ENCODE measurements around the gene SPTA1.
"Not testable (repeated sequence)": the region's sequence is repeated elsewhere in the genome, so short reads cannot be mapped to it uniquely, and the experiment has no call there.

The SPTA1 gene

GRCh38 chr1:158694596-158694995, 8.1 kb upstream of the SPTA1 start:
- no peaks in the 10 kb centered on the region for H3K27me3 Mint-ChIP-seq
- DNase-seq = no peak
- H3K27ac Mint-ChIP-seq = no peak overlapping the region
- no peaks in the 10 kb centered on the region for H3K4me1 Mint-ChIP-seq
- no peaks in the 10 kb centered on the region for H3K9me3 Mint-ChIP-seq
- no peaks in the 10 kb centered on the region for H3K36me3 Mint-ChIP-seq
- CTCF ChIA-PET = no interaction called here
- no peak overlapping the region for H3K4me3 Mint-ChIP-seq

GRCh38 chr1:158692356-158692755, 5.8 kb upstream of the SPTA1 start:
- CTCF ChIA-PET = no interaction called here
- DNase-seq = no peak
- no peak overlapping the region for H3K4me3 Mint-ChIP-seq
- H3K36me3 Mint-ChIP-seq = no peaks in the 10 kb centered on the region
- H3K27me3 Mint-ChIP-seq = no peaks in the 10 kb centered on the region
- no peak overlapping the region for H3K27ac Mint-ChIP-seq
- no peaks in the 10 kb centered on the region for H3K4me1 Mint-ChIP-seq
- no peaks in the 10 kb centered on the region for H3K9me3 Mint-ChIP-seq

GRCh38 chr1:158691907-158692306, 5.4 kb upstream of the SPTA1 start:
- no peaks in the 10 kb centered on the region for H3K4me1 Mint-ChIP-seq
- H3K4me3 Mint-ChIP-seq = no peak overlapping the region
- H3K9me3 Mint-ChIP-seq = no peaks in the 10 kb centered on the region
- CTCF ChIA-PET = no interaction called here
- H3K27me3 Mint-ChIP-seq = no peaks in the 10 kb centered on the region
- H3K36me3 Mint-ChIP-seq = no peaks in the 10 kb centered on the region
- DNase-seq = no peak
- H3K27ac Mint-ChIP-seq = no peak overlapping the region

- H3K4me3 Mint-ChIP-seq, DNase-seq, CTCF ChIA-PET, H3K36me3 Mint-ChIP-seq, H3K27ac Mint-ChIP-seq, H3K27me3 Mint-ChIP-seq, H3K9me3 Mint-ChIP-seq, H3K4me1 Mint-ChIP-seq: not testable (repeated sequence)
Observed at GRCh38 chr1:158691149-158691548, 4.6 kb upstream of the SPTA1 start.

- H3K4me3 Mint-ChIP-seq = no peak overlapping the region
- no peaks in the 10 kb centered on the region for H3K4me1 Mint-ChIP-seq
- H3K9me3 Mint-ChIP-seq = no peaks in the 10 kb centered on the region
- no peaks in the 10 kb centered on the region for H3K36me3 Mint-ChIP-seq
- DNase-seq = no peak
- H3K27me3 Mint-ChIP-seq = no peaks in the 10 kb centered on the region
- CTCF ChIA-PET = no interaction called here
- H3K27ac Mint-ChIP-seq = no peak overlapping the region
Observed at GRCh38 chr1:158689875-158690274, 3.4 kb upstream of the SPTA1 start.

GRCh38 chr1:158689110-158689509, 2.6 kb upstream of the SPTA1 start:
- Mint-ChIP-seq H3K4me1 (no peaks in the 10 kb centered on the region), H3K27me3 (no peaks in the 10 kb centered on the region), H3K36me3 (no peaks in the 10 kb centered on the region), H3K4me3 (no peak overlapping the region), H3K27ac (no peak overlapping the region), H3K9me3 (no peaks in the 10 kb centered on the region)
- CTCF ChIA-PET = no interaction called here
- DNase-seq = no peak

- CTCF ChIA-PET, H3K36me3 Mint-ChIP-seq, H3K4me3 Mint-ChIP-seq, DNase-seq, H3K27me3 Mint-ChIP-seq, H3K27ac Mint-ChIP-seq, H3K4me1 Mint-ChIP-seq, H3K9me3 Mint-ChIP-seq: not testable (repeated sequence)
Observed at GRCh38 chr1:158688343-158688742, 1.8 kb upstream of the SPTA1 start.

GRCh38 chr1:158687037-158687436, 522 bp upstream of the SPTA1 start:
- Mint-ChIP-seq H3K27ac (no peak overlapping the region), H3K4me1 (no peaks in the 10 kb centered on the region), H3K4me3 (no peak overlapping the region), H3K27me3 (no peaks in the 10 kb centered on the region), H3K9me3 (no peaks in the 10 kb centered on the region), H3K36me3 (no peaks in the 10 kb centered on the region)
- no peak for DNase-seq
- CTCF ChIA-PET = no interaction called here

- no peaks in the 10 kb centered on the region for H3K9me3 Mint-ChIP-seq
- H3K27me3 Mint-ChIP-seq = no peaks in the 10 kb centered on the region
- no peak for DNase-seq
- no peak overlapping the region for H3K4me3 Mint-ChIP-seq
- H3K27ac Mint-ChIP-seq = no peak overlapping the region
- CTCF ChIA-PET = no interaction called here
- no peaks in the 10 kb centered on the region for H3K4me1 Mint-ChIP-seq
- H3K36me3 Mint-ChIP-seq = no peaks in the 10 kb centered on the region
Observed at GRCh38 chr1:158685085-158685484, 1.4 kb downstream of the SPTA1 start.

- CTCF ChIA-PET = no interaction called here
- Mint-ChIP-seq H3K36me3 (no peaks in the 10 kb centered on the region), H3K9me3 (no peaks in the 10 kb centered on the region), H3K27me3 (no peaks in the 10 kb centered on the region), H3K27ac (no peak overlapping the region), H3K4me3 (no peak overlapping the region), H3K4me1 (no peaks in the 10 kb centered on the region)
- DNase-seq = no peak
Observed at GRCh38 chr1:158681606-158682005, 4.9 kb downstream of the SPTA1 start.

- no peaks in the 10 kb centered on the region for H3K9me3 Mint-ChIP-seq
- H3K36me3 Mint-ChIP-seq = no peaks in the 10 kb centered on the region
- H3K4me1 Mint-ChIP-seq = no peaks in the 10 kb centered on the region
- H3K27me3 Mint-ChIP-seq = no peaks in the 10 kb centered on the region
- CTCF ChIA-PET = no interaction called here
- H3K27ac Mint-ChIP-seq = no peak overlapping the region
- no peak overlapping the region for H3K4me3 Mint-ChIP-seq
- DNase-seq = no peak
Observed at GRCh38 chr1:158679289-158679688, 7.2 kb downstream of the SPTA1 start.

GRCh38 chr1:158675563-158676323, 10.8 kb downstream of the SPTA1 start:
- H3K4me3 Mint-ChIP-seq = no peak overlapping the region
- CTCF ChIA-PET = interaction anchor here (0.6 kb wide), 1 partner anchor 1078 kb away, joined by 3 read pairs; no protein-coding TSS in a partner anchor
- H3K27me3 Mint-ChIP-seq = no peaks in the 10 kb centered on the region
- no peak for DNase-seq
- no peaks in the 10 kb centered on the region for H3K4me1 Mint-ChIP-seq
- H3K36me3 Mint-ChIP-seq = no peaks in the 10 kb centered on the region
- H3K27ac Mint-ChIP-seq = no peak overlapping the region
- H3K9me3 Mint-ChIP-seq = no peaks in the 10 kb centered on the region

GRCh38 chr1:158674302-158674701, 12.2 kb downstream of the SPTA1 start:
- H3K4me1 Mint-ChIP-seq = no peaks in the 10 kb centered on the region
- H3K27me3 Mint-ChIP-seq = peaks cover 2% of the 10 kb centered on the region

GRCh38 chr1:158666037-158666436, 20.5 kb downstream of the SPTA1 start:
- Mint-ChIP-seq H3K27ac (no peak overlapping the region), H3K36me3 (no peaks in the 10 kb centered on the region), H3K4me1 (no peaks in the 10 kb centered on the region), H3K9me3 (no peaks in the 10 kb centered on the region), H3K4me3 (no peak overlapping the region), H3K27me3 (peaks cover 9% of the 10 kb centered on the region)
- no peak for DNase-seq
- CTCF ChIA-PET = no interaction called here

More at GRCh38 chr1:158674302-158674701, 12.2 kb downstream of the SPTA1 start:
- H3K4me3 Mint-ChIP-seq = no peak overlapping the region
- H3K36me3 Mint-ChIP-seq = no peaks in the 10 kb centered on the region
- CTCF ChIA-PET = no interaction called here
- no peaks in the 10 kb centered on the region for H3K9me3 Mint-ChIP-seq
- no peak overlapping the region for H3K27ac Mint-ChIP-seq
- no peak for DNase-seq

- CTCF ChIA-PET = no interaction called here
- H3K4me1 Mint-ChIP-seq = peaks cover 19% of the 10 kb centered on the region
- H3K9me3 Mint-ChIP-seq = no peaks in the 10 kb centered on the region
- H3K4me3 Mint-ChIP-seq = no peak overlapping the region
- no peak for DNase-seq
- H3K27me3 Mint-ChIP-seq = peaks cover 4% of the 10 kb centered on the region
- H3K27ac Mint-ChIP-seq = no peak overlapping the region
- no peaks in the 10 kb centered on the region for H3K36me3 Mint-ChIP-seq
Observed at GRCh38 chr1:158654571-158654970, 31.9 kb downstream of the SPTA1 start.

- peaks cover 4% of the 10 kb centered on the region for H3K27me3 Mint-ChIP-seq
- peaks cover 19% of the 10 kb centered on the region for H3K4me1 Mint-ChIP-seq
- H3K9me3 Mint-ChIP-seq = no peaks in the 10 kb centered on the region
- H3K4me3 Mint-ChIP-seq = no peak overlapping the region
- no peak for DNase-seq
- CTCF ChIA-PET = no interaction called here
- no peak overlapping the region for H3K27ac Mint-ChIP-seq
- H3K36me3 Mint-ChIP-seq = no peaks in the 10 kb centered on the region
Observed at GRCh38 chr1:158654086-158654485, 32.4 kb downstream of the SPTA1 start.
